SU-DHL-6 (cell line): Measurements from ENCODE around the gene MTMR12.

ENCODE experiments used
- H2AFZ ChIP-seq: fragments of 200-600 bp; sonication (generic); 2 replicates; pipeline ENCODE4 v1.6.1; 2014; ENCODE audit warnings: low read depth, mild to moderate bottlenecking, moderate library complexity, mixed read lengths, antibody characterized with exemption, low read length; ENCODE audit not compliant: severe bottlenecking
- H3F3A ChIP-seq: fragments of 200-600 bp; shearing (Covaris generic); 2 replicates; pipeline ENCODE4 v1.6.0; 2016; ENCODE audit warnings: antibody characterized with exemption, mild to moderate bottlenecking; ENCODE audit not compliant: insufficient read depth
- H3K27ac ChIP-seq: fragments of 200-600 bp; sonication (generic); 2 replicates; pipeline ENCODE4 v1.5.1; 2016; ENCODE audit warnings: low read depth, mild to moderate bottlenecking, low read length, moderate library complexity, mixed read lengths
- H3K27me3 ChIP-seq: fragments of 200-600 bp; sonication (generic), shearing (Covaris generic); 2 replicates; pipeline ENCODE4 v1.6.0; 2014; ENCODE audit warnings: mild to moderate bottlenecking, low read length
- H3K36me3 ChIP-seq: fragments of 200-600 bp; sonication (generic); 2 replicates; pipeline ENCODE4 v1.6.1; 2014; ENCODE audit warnings: mild to moderate bottlenecking, low read length, mixed read lengths
- H3K4me2 ChIP-seq: fragments of 300-600, 200-600 bp; shearing (Covaris generic), sonication (generic); 2 replicates; pipeline ENCODE4 v1.6.0; 2014; ENCODE audit warnings: low read length, low read depth, mild to moderate bottlenecking; ENCODE audit not compliant: poor library complexity, severe bottlenecking
- H3K4me3 ChIP-seq: fragments of 200-600 bp; sonication (generic); 2 replicates; pipeline ENCODE4 v1.5.1; 2014; ENCODE audit warnings: antibody characterized with exemption, low read length, mild to moderate bottlenecking, mixed read lengths; ENCODE audit not compliant: insufficient read depth, poor library complexity, severe bottlenecking
- H3K79me2 ChIP-seq: fragments of 200-600 bp; sonication (generic); 2 replicates; pipeline ENCODE4 v1.6.1; 2014; ENCODE audit warnings: mild to moderate bottlenecking, low read length, moderate library complexity; ENCODE audit not compliant: insufficient read depth
- H3K9ac ChIP-seq: fragments of 200-600 bp; sonication (generic); 2 replicates; pipeline ENCODE4 v1.7.0; 2014; ENCODE audit warnings: mild to moderate bottlenecking, low read length
- H3K9me2 ChIP-seq: fragments of 200-600 bp; sonication (generic); replicated peaks from 2 replicates; pipeline ENCODE4 v1.6.1; 2014; ENCODE audit warnings: low read length; ENCODE audit not compliant: insufficient read depth
- H3K9me3 ChIP-seq: fragments of 200-600 bp; sonication (generic); 2 replicates; pipeline ENCODE4 v1.6.1; 2014; ENCODE audit warnings: low read length, mixed read lengths; ENCODE audit not compliant: insufficient read depth
- H4K20me1 ChIP-seq: fragments of 200-600 bp; sonication (generic); 2 replicates; pipeline ENCODE4 v1.6.1; 2014; ENCODE audit warnings: low read depth, mild to moderate bottlenecking, antibody characterized with exemption, low read length, moderate library complexity, mixed read lengths
- CTCF ChIP-seq: fragments of 200-600 bp; sonication (generic); IDR thresholded peaks from one replicate; pipeline ENCODE4 v1.5.1; 2017; ENCODE audit warnings: antibody characterized with exemption, mild to moderate bottlenecking, low read length, moderate library complexity; ENCODE audit not compliant: insufficient read depth, poor library complexity, severe bottlenecking
- EZH2phosphoT487 ChIP-seq: fragments of 200-600 bp; sonication (generic), shearing (Covaris generic); conservative IDR thresholded peaks from 2 replicates; pipeline ENCODE4 v1.6.1; 2018; ENCODE audit warnings: mild to moderate bottlenecking, antibody characterized with exemption, low read length, moderate library complexity, mixed read lengths

The MTMR12 gene

GRCh38 chr5:32231929-32232328 is 80.8 kb downstream of the MTMR12 start:
- H3K9ac ChIP-seq = no peak overlapping the region
- H3K9me3 ChIP-seq = no peaks in the 10 kb centered on the region
- H3F3A ChIP-seq = peaks cover 6% of the 10 kb centered on the region; the same call in 1 of the 2 replicates
- no peaks in the 10 kb centered on the region for H4K20me1 ChIP-seq
- no peak overlapping the region for H2AFZ ChIP-seq
- no peaks in the 10 kb centered on the region for H3K9me2 ChIP-seq
- H3K36me3 ChIP-seq = no peaks in the 10 kb centered on the region
- no peak for TF ChIP-seq EZH2phosphoT487
- TF ChIP-seq CTCF = no peak
- H3K27ac ChIP-seq = no peak overlapping the region
- H3K27me3 ChIP-seq = no peaks in the 10 kb centered on the region
- H3K79me2 ChIP-seq = no peaks in the 10 kb centered on the region
- H3K4me3 ChIP-seq = no peak overlapping the region
- no peak overlapping the region for H3K4me2 ChIP-seq

- Histone ChIP-seq H3K9ac (no peak overlapping the region), H3K4me2 (no peak overlapping the region), H3K27ac (no peak overlapping the region), H3K4me3 (no peak overlapping the region), H3K9me3 (no peaks in the 10 kb centered on the region), H3K27me3 (no peaks in the 10 kb centered on the region), H4K20me1 (no peaks in the 10 kb centered on the region), H3K36me3 (no peaks in the 10 kb centered on the region), H3F3A (peaks cover 6% of the 10 kb centered on the region; the same call in 1 of the 2 replicates), H3K79me2 (no peaks in the 10 kb centered on the region), H3K9me2 (no peaks in the 10 kb centered on the region), H2AFZ (no peak overlapping the region)
- TF ChIP-seq EZH2phosphoT487 (no peak), CTCF (no peak)
These were observed 81.5 kb downstream of the MTMR12 start for GRCh38 chr5:32231241-32231640.

- H3K9ac ChIP-seq = no peak overlapping the region
- no peaks in the 10 kb centered on the region for H3K9me3 ChIP-seq
- TF ChIP-seq EZH2phosphoT487 (no peak), CTCF (no peak)
- no peaks in the 10 kb centered on the region for H3K79me2 ChIP-seq
- no peaks in the 10 kb centered on the region for H4K20me1 ChIP-seq
- H3K27me3 ChIP-seq = no peaks in the 10 kb centered on the region
- H3K27ac ChIP-seq = no peak overlapping the region
- peaks cover 9% of the 10 kb centered on the region; the same call in 1 of the 2 replicates for H3F3A ChIP-seq
- H3K4me2 ChIP-seq = no peak overlapping the region
- no peaks in the 10 kb centered on the region for H3K36me3 ChIP-seq
- H2AFZ ChIP-seq = no peak overlapping the region
- no peak overlapping the region for H3K4me3 ChIP-seq
- H3K9me2 ChIP-seq = no peaks in the 10 kb centered on the region
These were observed 82.2 kb downstream of the MTMR12 start for GRCh38 chr5:32230356-32231099.
